H1 (cell line): ENCODE data around the gene RARB. TPM values are rescaled to one million over a fixed set of nuclear protein-coding genes. Genes with fewer than 3 reads are reported as not detected.

Source experiments
- CTCF ChIA-PET: fragments of 300-600 bp; sonication (Branson Sonifier 250); formaldehyde crosslinking; loops from one replicate; lab custom pipeline; 2021; ENCODE audit not compliant: partially characterized antibody; lab: Charles Lee
- POLR2A ChIA-PET: fragments of 300-600 bp; sonication (Branson Sonifier 250); formaldehyde crosslinking; loops from one replicate; lab custom pipeline; 2021; ENCODE audit warnings: inconsistent platforms; ENCODE audit not compliant: partially characterized antibody; lab: Charles Lee
- DNase-seq, 2 experiments: peaks; one replicate each; pipeline versions ENCODE4 v3.0.0 to v3.0.0-alpha.2; 2010 to 2022; ENCODE audit warnings: low spot score in 2 of 2, low read depth in 1 of 2, mixed read lengths in 1 of 2
- FAIRE-seq: peaks from 2 replicates; lab custom pipeline; 2011; peaks lifted over from hg19 to GRCh38; lab: Jason Lieb, UNC
- H2AFZ ChIP-seq: 2 replicates; pipeline ENCODE4 v1.8.1; 2012; ENCODE audit warnings: low read length, inconsistent platforms
- H2AK5ac ChIP-seq: 2 replicates; pipeline ENCODE4 v1.6.1; 2013; ENCODE audit warnings: low read depth, low read length
- H2BK120ac ChIP-seq: replicated peaks from 2 replicates; pipeline ENCODE3; 2013; ENCODE audit warnings: low read depth, low read length, inconsistent platforms
- H2BK12ac ChIP-seq: 2 replicates; pipeline ENCODE4 v1.6.1; 2013; ENCODE audit warnings: low read depth, low read length
- H2BK15ac ChIP-seq: 2 replicates; pipeline ENCODE4 v1.6.1; 2013; ENCODE audit warnings: low read length
- H2BK20ac ChIP-seq: 2 replicates; pipeline ENCODE4 v1.6.1; 2013; ENCODE audit warnings: low read length
- H2BK5ac ChIP-seq: 2 replicates; pipeline ENCODE4 v1.6.1; 2013; ENCODE audit warnings: low read depth, low read length
- H3K14ac ChIP-seq: 2 replicates; pipeline ENCODE4 v1.6.1; 2013; ENCODE audit warnings: inconsistent platforms; ENCODE audit not compliant: insufficient read length
- H3K18ac ChIP-seq: 2 replicates; pipeline ENCODE4 v1.6.1; 2013; ENCODE audit warnings: low read length; ENCODE audit errors: extremely low read depth
- H3K23ac ChIP-seq: 2 replicates; pipeline ENCODE4 v1.6.1; 2013; ENCODE audit warnings: inconsistent platforms; ENCODE audit not compliant: insufficient read length
- H3K23me2 ChIP-seq: 2 replicates; pipeline ENCODE4 v1.6.1; 2013; ENCODE audit warnings: low read depth, low read length
- H3K27ac ChIP-seq: 2 replicates; pipeline ENCODE4 v1.6.1; 2011; ENCODE audit warnings: low read depth, low read length, inconsistent platforms
- H3K27me3 ChIP-seq, 4 experiments: replicated peaks in 1 of 4; 1 replicate in 1 of 4; 2 replicates in 3 of 4; pipeline versions ENCODE4 v1.6.1 to v1.8.1; 2011 to 2013; ENCODE audit warnings: low read length in 3 of 4, mild to moderate bottlenecking in 3 of 4, inconsistent platforms in 2 of 4, mixed read lengths in 2 of 4, moderate library complexity in 1 of 4; ENCODE audit not compliant: control insufficient read depth in 3 of 4, insufficient read depth in 3 of 4; ENCODE audit errors: extremely low read depth in 1 of 4
- H3K36me3 ChIP-seq, 4 experiments: 2 replicates each; pipeline versions ENCODE4 v1.6.1 to v1.8.1; 2011 to 2013; ENCODE audit warnings: mild to moderate bottlenecking in 4 of 4, low read length in 3 of 4, moderate library complexity in 2 of 4, control low read depth in 1 of 4, inconsistent platforms in 1 of 4; ENCODE audit not compliant: insufficient read depth in 4 of 4, control insufficient read depth in 2 of 4
- H3K4ac ChIP-seq: replicated peaks from 2 replicates; pipeline ENCODE3; 2013; ENCODE audit warnings: low read length, low read depth, mixed read lengths, inconsistent platforms; ENCODE audit not compliant: insufficient read length
- H3K4me1 ChIP-seq, 4 experiments: replicated peaks in 1 of 4; 1 replicate in 1 of 4; 2 replicates in 3 of 4; pipeline versions ENCODE4 v1.6.1 to v1.8.1; 2011 to 2013; ENCODE audit warnings: low read length in 3 of 4, inconsistent platforms in 2 of 4, mixed read lengths in 1 of 4; ENCODE audit not compliant: insufficient read depth in 4 of 4, control insufficient read depth in 3 of 4
- H3K4me2 ChIP-seq, 2 experiments: 2 replicates each; pipeline versions ENCODE4 v1.6.1 to v1.8.1; 2011 to 2013; ENCODE audit warnings: low read depth in 2 of 2, low read length in 2 of 2, control low read depth in 1 of 2, inconsistent platforms in 1 of 2, mild to moderate bottlenecking in 1 of 2; ENCODE audit not compliant: insufficient read depth in 1 of 2
- H3K4me3 ChIP-seq, 4 experiments: fragments of 200-600, 300-600 bp in 1 of 4; sonication (generic), shearing (Covaris generic), sonication (Bioruptor Twin) in 1 of 4; 2 replicates each; pipeline versions ENCODE4 v1.5.1 to v1.8.1; 2011 to 2016; ENCODE audit warnings: low read length in 4 of 4, low read depth in 3 of 4, control low read depth in 2 of 4, inconsistent platforms in 2 of 4, mild to moderate bottlenecking in 2 of 4, mixed read lengths in 1 of 4, moderate library complexity in 1 of 4; ENCODE audit not compliant: insufficient read depth in 2 of 4; ENCODE audit errors: extremely low read depth in 1 of 4
- H3K56ac ChIP-seq: replicated peaks from 2 replicates; pipeline ENCODE3; 2013; ENCODE audit warnings: low read depth, mild to moderate bottlenecking, mixed read lengths, low read length, inconsistent platforms; ENCODE audit not compliant: insufficient read length
- H3K79me1 ChIP-seq: 2 replicates; pipeline ENCODE4 v1.6.1; 2013; ENCODE audit warnings: low read depth, low read length, control low read depth
- H3K79me2 ChIP-seq, 2 experiments: 2 replicates each; pipeline versions ENCODE4 v1.6.1 to v1.8.1; 2012 to 2013; ENCODE audit warnings: low read length in 2 of 2, mild to moderate bottlenecking in 2 of 2, inconsistent platforms in 1 of 2; ENCODE audit not compliant: insufficient read depth in 2 of 2, control insufficient read depth in 1 of 2
- H3K9ac ChIP-seq, 4 experiments: replicated peaks in 1 of 4; 1 replicate in 1 of 4; 2 replicates in 3 of 4; pipeline versions ENCODE4 v1.6.1 to v1.8.1; 2011 to 2013; ENCODE audit warnings: low read depth in 3 of 4, low read length in 3 of 4, control low read depth in 2 of 4, mild to moderate bottlenecking in 2 of 4, moderate library complexity in 2 of 4, inconsistent platforms in 1 of 4; ENCODE audit errors: extremely low read depth in 1 of 4
- H3K9me3 ChIP-seq, 2 experiments: 2 replicates each; pipeline versions ENCODE4 v1.6.1 to v1.8.1; 2012 to 2013; ENCODE audit warnings: mild to moderate bottlenecking in 2 of 2, moderate library complexity in 2 of 2, control low read depth in 1 of 2, inconsistent platforms in 1 of 2, low read depth in 1 of 2, low read length in 1 of 2, mixed read lengths in 1 of 2; ENCODE audit not compliant: insufficient read depth in 2 of 2
- H4K20me1 ChIP-seq, 2 experiments: replicated peaks in 1 of 2; 2 replicates each; pipeline versions ENCODE3 to v1.8.1; 2011 to 2013; ENCODE audit warnings: inconsistent platforms in 2 of 2, low read length in 2 of 2, mild to moderate bottlenecking in 1 of 2; ENCODE audit not compliant: insufficient read depth in 2 of 2, control insufficient read depth in 1 of 2
- H4K5ac ChIP-seq: 2 replicates; pipeline ENCODE4 v1.6.1; 2013; ENCODE audit warnings: low read length, low read depth, mixed read lengths, inconsistent platforms; ENCODE audit not compliant: insufficient read length
- H4K8ac ChIP-seq: 2 replicates; pipeline ENCODE4 v1.8.0; 2013; ENCODE audit warnings: mild to moderate bottlenecking, moderate library complexity, low read length, inconsistent platforms; ENCODE audit not compliant: insufficient read depth; ENCODE audit errors: extremely low read depth
- H4K91ac ChIP-seq: replicated peaks from 2 replicates; pipeline ENCODE3; 2013; ENCODE audit warnings: low read length, mixed read lengths, inconsistent platforms; ENCODE audit not compliant: insufficient read length
- CHD1 ChIP-seq: IDR thresholded peaks from 2 replicates; pipeline ENCODE4 v1.6.1; 2012; ENCODE audit warnings: low read depth, low read length, improper control_type of control experiment
- CTBP2 ChIP-seq: IDR thresholded peaks from 2 replicates; pipeline ENCODE4 v1.7.0; 2011; ENCODE audit warnings: borderline replicate concordance, mild to moderate bottlenecking, moderate library complexity, mixed read lengths, low read length; ENCODE audit not compliant: insufficient read depth, insufficient read length
- HDAC6 ChIP-seq: IDR thresholded peaks from one replicate; pipeline ENCODE4 v1.7.1; 2012; ENCODE audit warnings: low read depth, mild to moderate bottlenecking, inconsistent platforms, low read length, moderate library complexity
- MAFK ChIP-seq: IDR thresholded peaks from 2 replicates; pipeline ENCODE4 v1.6.1; 2012; ENCODE audit warnings: low read depth, mild to moderate bottlenecking, improper control_type of control experiment, low read length
- POLR2A ChIP-seq, 2 experiments: IDR thresholded peaks; 1 replicate in 1 of 2; 2 replicates in 1 of 2; pipeline ENCODE4 v1.6.1; 2011; ENCODE audit warnings: low read depth in 2 of 2, low read length in 2 of 2, mild to moderate bottlenecking in 2 of 2; ENCODE audit errors: control extremely low read depth in 1 of 2
- RXRA ChIP-seq: IDR thresholded peaks from 2 replicates; pipeline ENCODE4 v1.6.1; 2011; ENCODE audit warnings: low read depth, mild to moderate bottlenecking, low read length, moderate library complexity; ENCODE audit not compliant: insufficient read depth
- SAP30 ChIP-seq: fragments of 300-600 bp; sonication (generic); IDR thresholded peaks from 2 replicates; pipeline ENCODE4 v1.7.1; 2012; ENCODE audit warnings: low read length, moderate library complexity, mild to moderate bottlenecking, inconsistent platforms; ENCODE audit not compliant: insufficient read depth, insufficient replicate concordance
- SIX5 ChIP-seq: IDR thresholded peaks from 2 replicates; pipeline ENCODE4 v1.6.1; 2011; ENCODE audit warnings: mild to moderate bottlenecking, low read depth, low read length
- TAF7 ChIP-seq: optimal IDR thresholded peaks from 2 replicates; pipeline ENCODE3; 2011; ENCODE audit warnings: low read depth, mild to moderate bottlenecking, inconsistent platforms, low read length, moderate library complexity, borderline replicate concordance
- WGBS, 2 experiments: shearing (Covaris generic) in 1 of 2; methylation state at CpG; one replicate each; pipeline versions ENCODE4 v1.1.6 to v1.1.7; 2013 to 2015; ENCODE audit warnings: low lambda C conversion rate in 2 of 2, mixed read lengths in 2 of 2, inconsistent platforms in 1 of 2, low coverage in 1 of 2, missing lambda C conversion rate in 1 of 2; ENCODE audit not compliant: insufficient replicate concordance in 2 of 2, insufficient coverage in 1 of 2, insufficient read length in 1 of 2; ENCODE audit errors: extremely low coverage in 1 of 2, missing lambda C conversion rate in 1 of 2; 5-methylcytosine and 5-hydroxymethylcytosine counted together
- polyA plus RNA-seq, 7 experiments: library from polyadenylated mRNA; depleted of rRNA in 3 of 7; stranded (reverse) in 5 of 7; unstranded in 2 of 7; fragments of >200 nt in 5 of 7; fragments of 200-250 nt in 2 of 7; gene quantifications; 1 replicate in 5 of 7; 2 replicates in 1 of 7; 4 replicates in 1 of 7; pipeline versions ENCODE4 v1.2.1 to v1.2.3, GENCODE V29; 2011 to 2013; ENCODE audit warnings: missing spikeins in 2 of 7, mixed read lengths in 2 of 7
- total RNA-seq: library from RNA; stranded (reverse); fragmentation: NEBNext Ultra II Directional; extraction: Animal tissue kit (Norgen Biotek cat#: 25700); gene quantifications from 2 replicates; pipeline ENCODE4 v1.2.1, GENCODE V29; 2021
- TF ChIP-seq, protein P1 (sequence below), 3 experiments: IDR thresholded peaks; 1 replicate in 2 of 3; 2 replicates in 1 of 3; pipeline versions ENCODE4 v1.5.1 to v1.6.1; 2011; ENCODE audit warnings: low read length in 3 of 3, mild to moderate bottlenecking in 3 of 3, inconsistent platforms in 2 of 3, low read depth in 1 of 3, moderate library complexity in 1 of 3; ENCODE audit not compliant: insufficient read depth in 1 of 3; ENCODE audit errors: control extremely low read depth in 1 of 3

Gene RARB
- total and polyA plus RNA-seq, 2 of the 8 experiments (the other 6 are each of a cell fraction or from before 2014, with no cell fraction given), result 0.15 to 0.22 TPM

DNA sequence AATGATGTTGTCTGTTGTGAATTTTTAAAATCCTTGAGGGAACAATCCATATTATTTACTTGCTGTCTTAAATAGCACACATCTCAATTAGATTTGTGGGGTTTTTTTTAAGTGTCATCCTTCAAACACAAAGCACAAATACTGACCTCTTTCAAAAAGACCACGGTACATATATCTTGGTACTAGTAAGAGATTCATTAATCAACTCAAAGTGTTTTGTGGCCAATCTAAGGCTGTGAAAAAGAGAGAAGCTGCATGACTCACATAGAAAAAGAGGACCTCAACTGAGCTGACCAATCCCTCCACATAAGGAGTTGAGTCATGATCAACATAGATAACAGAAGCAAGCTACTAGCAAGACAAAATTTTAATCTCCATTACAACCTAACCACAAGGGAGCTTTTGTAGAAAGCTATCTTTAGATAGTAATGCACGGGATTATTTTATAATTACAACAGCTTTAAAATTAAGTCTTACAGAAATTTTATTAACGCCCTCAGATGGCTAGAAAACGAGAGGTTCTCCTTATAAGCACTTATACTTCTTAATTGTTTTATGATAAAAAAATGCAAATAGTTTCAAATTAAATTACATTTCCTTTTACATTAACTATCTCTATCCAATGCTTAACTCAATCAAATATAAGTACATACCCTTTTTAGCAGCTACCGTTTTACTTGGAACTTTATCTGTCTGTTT lies 176.2 kb downstream of the RARB start:
- Histone ChIP-seq H3K9ac (no peak overlapping the region), H3K4ac (no peak overlapping the region), H2BK120ac (no peak overlapping the region), H3K14ac (no peak overlapping the region), H3K4me3 (no peak overlapping the region), H4K5ac (no peak overlapping the region), H2BK15ac (no peak overlapping the region), H2BK12ac (no peak overlapping the region), H4K91ac (no peak overlapping the region), H2BK20ac (no peak overlapping the region), H3K4me1 (no peaks in the 10 kb centered on the region), H3K4me2 (no peak overlapping the region), H2BK5ac (no peak overlapping the region), H3K23me2 (no peaks in the 10 kb centered on the region), H3K36me3 (peaks cover 12 to 72% (median 28%) of the 10 kb centered on the region in 4 experiments; a peak in 7 of 8 replicates), H3K56ac (no peak overlapping the region), H2AK5ac (no peak overlapping the region), H3K23ac (no peak overlapping the region), H4K8ac (no peak overlapping the region), H2AFZ (no peak overlapping the region), H3K79me1 (no peaks in the 10 kb centered on the region), H3K27ac (no peak overlapping the region), H3K18ac (no peak overlapping the region), H3K27me3 (no peaks in the 10 kb centered on the region), H3K79me2 (no peaks in the 10 kb centered on the region), H4K20me1 (peaks cover 0 to 2% of the 10 kb centered on the region in 2 experiments), H3K9me3 (no peaks in the 10 kb centered on the region)
- DNase-seq (no peak), FAIRE-seq (no peak)
- 81% methylated on average over 5 of the region's 5 CpGs; no CpG with 5 or more reads in 1 of the 2 experiments for WGBS, 2 experiments
- CTCF ChIA-PET, result interaction anchor here (0.9 to 5.1 kb wide), 2 partner anchors 10 to 158 kb away, joined by 3 to 25 read pairs; no protein-coding TSS in a partner anchor
- POLR2A ChIA-PET, result no interaction called here
- no peak for TF ChIP-seq POLR2A (IDR thresholded peaks at IDR 0.05; ENCODE audit: control extremely low read depth in 1 of 2, low read depth in 2 of 2, low read length in 2 of 2)
- TF ChIP-seq MAFK, result no peak
- no peak for TF ChIP-seq CHD1
- no peak for TF ChIP-seq CTBP2
- no peak for TF ChIP-seq SIX5
- TF ChIP-seq, protein P1, sequence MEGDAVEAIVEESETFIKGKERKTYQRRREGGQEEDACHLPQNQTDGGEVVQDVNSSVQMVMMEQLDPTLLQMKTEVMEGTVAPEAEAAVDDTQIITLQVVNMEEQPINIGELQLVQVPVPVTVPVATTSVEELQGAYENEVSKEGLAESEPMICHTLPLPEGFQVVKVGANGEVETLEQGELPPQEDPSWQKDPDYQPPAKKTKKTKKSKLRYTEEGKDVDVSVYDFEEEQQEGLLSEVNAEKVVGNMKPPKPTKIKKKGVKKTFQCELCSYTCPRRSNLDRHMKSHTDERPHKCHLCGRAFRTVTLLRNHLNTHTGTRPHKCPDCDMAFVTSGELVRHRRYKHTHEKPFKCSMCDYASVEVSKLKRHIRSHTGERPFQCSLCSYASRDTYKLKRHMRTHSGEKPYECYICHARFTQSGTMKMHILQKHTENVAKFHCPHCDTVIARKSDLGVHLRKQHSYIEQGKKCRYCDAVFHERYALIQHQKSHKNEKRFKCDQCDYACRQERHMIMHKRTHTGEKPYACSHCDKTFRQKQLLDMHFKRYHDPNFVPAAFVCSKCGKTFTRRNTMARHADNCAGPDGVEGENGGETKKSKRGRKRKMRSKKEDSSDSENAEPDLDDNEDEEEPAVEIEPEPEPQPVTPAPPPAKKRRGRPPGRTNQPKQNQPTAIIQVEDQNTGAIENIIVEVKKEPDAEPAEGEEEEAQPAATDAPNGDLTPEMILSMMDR (IDR thresholded peaks at IDR 0.05; ENCODE audit: control extremely low read depth in 1 of 3, insufficient read depth in 1 of 3, low read depth in 1 of 3, low read length in 3 of 3), result no peak
- TF ChIP-seq SAP30, result no peak
- TF ChIP-seq HDAC6, result no peak
- no peak for TF ChIP-seq RXRA
- no peak for TF ChIP-seq TAF7
